Measurements from ENCODE around the gene PGAM1. TPM values are rescaled to one million over a fixed set of nuclear protein-coding genes. Genes with fewer than 3 reads are reported as not detected.

PGAM1 gene
- total and polyA plus RNA-seq, 2 of the 13 experiments (the other 11 are each of a cell fraction or from before 2014, with no cell fraction given): 354 to 483 TPM

- TF ChIP-seq, protein P1, sequence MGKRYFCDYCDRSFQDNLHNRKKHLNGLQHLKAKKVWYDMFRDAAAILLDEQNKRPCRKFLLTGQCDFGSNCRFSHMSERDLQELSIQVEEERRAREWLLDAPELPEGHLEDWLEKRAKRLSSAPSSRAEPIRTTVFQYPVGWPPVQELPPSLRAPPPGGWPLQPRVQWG (CRISPR knock-in tag; IDR thresholded peaks at IDR 0.05; ENCODE audit: borderline replicate concordance, low read depth): no peak
- no peak for TF ChIP-seq EEA1 (CRISPR knock-in tag; IDR thresholded peaks at IDR 0.05; ENCODE audit: borderline replicate concordance)
- TF ChIP-seq NBN (conservative IDR thresholded peaks at IDR 0.05): no peak
- no peak for TF ChIP-seq ZFP82 (CRISPR knock-in tag; IDR thresholded peaks at IDR 0.05; ENCODE audit: borderline replicate concordance)
- TF ChIP-seq ZSCAN22 (CRISPR knock-in tag; IDR thresholded peaks at IDR 0.05): peak; percentile 95
- TF ChIP-seq CENPT (CRISPR knock-in tag; IDR thresholded peaks at IDR 0.05; ENCODE audit: low read depth): no peak
- no peak for TF ChIP-seq UBTF (CRISPR knock-in tag; IDR thresholded peaks at IDR 0.05)
- no peak for TF ChIP-seq ZNF557 (CRISPR knock-in tag; IDR thresholded peaks at IDR 0.05)
- TF ChIP-seq ZEB1 (IDR thresholded peaks at IDR 0.05; ENCODE audit: insufficient replicate concordance, low read depth): no peak
- no peak for TF ChIP-seq CENPX (CRISPR knock-in tag; IDR thresholded peaks at IDR 0.05)
- TF ChIP-seq HNF1A (IDR thresholded peaks at IDR 0.05; ENCODE audit: low read depth): no peak
- no peak for TF ChIP-seq HNF1A (CRISPR knock-in tag; IDR thresholded peaks at IDR 0.05; ENCODE audit: borderline replicate concordance)
- TF ChIP-seq, protein P2, sequence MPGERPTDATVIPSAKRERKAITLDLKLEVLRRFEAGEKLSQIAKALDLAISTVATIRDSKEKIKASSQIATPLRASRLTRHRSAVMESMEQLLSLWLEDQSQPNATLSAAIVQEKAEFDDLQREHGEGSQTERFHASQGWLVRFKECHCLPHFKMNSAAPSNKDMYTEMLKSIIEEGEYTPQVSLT (CRISPR knock-in tag; IDR thresholded peaks at IDR 0.05; ENCODE audit: borderline replicate concordance, low read depth): no peak
- TF ChIP-seq IRF2 (CRISPR knock-in tag; IDR thresholded peaks at IDR 0.05): no peak
- no peak for TF ChIP-seq ZNF431 (CRISPR knock-in tag; IDR thresholded peaks at IDR 0.05; ENCODE audit: borderline replicate concordance, low read depth)
- no peak for TF ChIP-seq JARID2 (CRISPR knock-in tag; IDR thresholded peaks at IDR 0.05; ENCODE audit: insufficient replicate concordance)
- TF ChIP-seq ZNF616 (CRISPR knock-in tag; IDR thresholded peaks at IDR 0.05; ENCODE audit: low read depth): no peak
- no peak for TF ChIP-seq ZFP37 (CRISPR knock-in tag; IDR thresholded peaks at IDR 0.05; ENCODE audit: borderline replicate concordance)
- TF ChIP-seq ZNF7 (CRISPR knock-in tag; IDR thresholded peaks at IDR 0.05): no peak
- no peak for TF ChIP-seq RORA (CRISPR knock-in tag; IDR thresholded peaks at IDR 0.05)
- no peak for TF ChIP-seq MLLT10 (CRISPR knock-in tag; IDR thresholded peaks at IDR 0.05)
- no peak for TF ChIP-seq ZSCAN30 (CRISPR knock-in tag; IDR thresholded peaks at IDR 0.05)
- TF ChIP-seq RARA (CRISPR knock-in tag; IDR thresholded peaks at IDR 0.05): peak; percentile 84
- TF ChIP-seq ATF3 (CRISPR knock-in tag; IDR thresholded peaks at IDR 0.05): no peak
- TF ChIP-seq FOXA1 (IDR thresholded peaks at IDR 0.05): no peak
- TF ChIP-seq FOXA1 (CRISPR knock-in tag; IDR thresholded peaks at IDR 0.05): no peak
Measured at GRCh38 chr10:97411406-97411805, 14.6 kb upstream of the PGAM1 start (continued).

Data from HepG2 (cell line).